GDM1 (cell line): ENCODE results near the gene PDE7B.

Source experiments
- DNase-seq: peaks from one replicate; lab custom pipeline; 2025; lab: John Stamatoyannopoulos, UW

PDE7B gene

GRCh38 chr6:135990439-135990838 is 138.9 kb downstream of the PDE7B start:
- no peak for DNase-seq

- no peak for DNase-seq
Observed at GRCh38 chr6:135990855-135991464, 139.5 kb downstream of the PDE7B start.

DNA sequence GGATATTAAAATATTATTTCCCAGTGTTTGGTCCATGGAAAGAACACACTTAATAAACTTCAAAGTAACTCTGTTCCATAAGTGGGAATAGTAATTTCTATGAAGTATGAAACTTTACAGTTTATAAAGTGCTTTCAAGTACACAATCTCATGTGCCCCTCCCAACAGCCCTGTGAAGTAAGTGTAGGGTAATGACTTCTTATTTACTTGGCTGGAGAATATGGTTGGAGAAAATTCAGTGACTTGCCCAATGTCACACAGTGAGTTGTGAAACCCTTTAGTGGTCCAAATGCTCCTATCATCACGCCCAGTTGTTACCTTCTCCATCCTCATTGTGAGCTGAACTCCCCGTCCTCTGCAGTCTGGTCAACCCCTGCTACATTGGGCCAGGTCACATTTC is 141.2 kb downstream of the PDE7B start:
- DNase-seq, result no peak

- DNase-seq, result no peak
Observed at GRCh38 chr6:135993361-135993760, 141.9 kb downstream of the PDE7B start.

DNA sequence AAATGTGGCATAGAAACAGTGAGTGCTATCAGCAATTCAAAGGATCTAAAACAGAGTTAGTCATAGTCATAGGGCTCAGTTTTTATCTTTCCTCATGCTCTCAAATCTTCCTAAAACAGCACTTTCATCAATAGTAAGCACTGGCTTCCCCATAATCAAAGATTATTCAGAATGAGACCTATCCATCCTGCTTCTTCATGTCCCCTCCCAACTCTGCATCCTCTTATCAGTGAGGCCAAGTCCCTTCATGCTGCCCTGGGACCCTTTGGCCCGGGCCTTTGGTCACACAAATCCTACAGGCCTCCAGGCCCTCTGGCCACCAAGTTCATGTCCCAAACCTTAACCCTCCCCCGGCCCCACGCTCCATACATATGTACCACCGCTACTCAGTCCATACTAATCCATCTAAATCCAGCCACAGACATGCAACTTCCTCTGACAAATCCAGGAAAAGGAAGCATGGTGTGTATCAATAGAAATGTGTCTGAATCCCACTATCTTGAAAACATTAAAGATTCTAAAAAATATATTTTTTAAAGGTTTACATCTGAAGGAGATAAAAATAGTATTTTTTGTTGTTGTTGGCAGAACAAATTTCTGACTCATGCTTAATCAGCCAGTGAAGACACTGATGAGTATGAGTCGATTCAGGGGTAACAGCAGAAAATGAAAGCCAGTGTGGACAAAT is 143.5 kb downstream of the PDE7B start:
- no peak for DNase-seq

- DNase-seq, result no peak
Observed at GRCh38 chr6:135995545-135995898, 144.0 kb downstream of the PDE7B start.

DNA sequence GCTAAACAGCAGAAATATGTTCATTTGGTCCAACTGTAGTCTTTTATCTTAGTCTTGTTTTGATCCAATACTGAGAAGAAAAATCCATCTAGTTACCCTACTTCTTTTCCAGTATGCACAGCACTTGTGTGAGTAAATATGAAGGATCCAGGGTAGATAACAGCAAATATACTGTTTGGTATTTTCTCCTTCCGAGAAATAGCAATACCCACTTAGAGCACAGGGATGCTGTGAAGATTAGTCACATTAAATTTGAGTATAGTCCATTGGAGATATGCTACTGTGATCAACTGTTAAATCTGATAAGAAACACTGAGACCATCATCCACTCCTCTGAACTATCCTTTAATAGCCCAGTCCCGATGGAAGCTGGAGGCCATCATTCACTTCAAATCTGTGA is 145.2 kb downstream of the PDE7B start:
- no peak for DNase-seq

- no peak for DNase-seq
Observed at GRCh38 chr6:135999393-135999792, 147.9 kb downstream of the PDE7B start.

DNA sequence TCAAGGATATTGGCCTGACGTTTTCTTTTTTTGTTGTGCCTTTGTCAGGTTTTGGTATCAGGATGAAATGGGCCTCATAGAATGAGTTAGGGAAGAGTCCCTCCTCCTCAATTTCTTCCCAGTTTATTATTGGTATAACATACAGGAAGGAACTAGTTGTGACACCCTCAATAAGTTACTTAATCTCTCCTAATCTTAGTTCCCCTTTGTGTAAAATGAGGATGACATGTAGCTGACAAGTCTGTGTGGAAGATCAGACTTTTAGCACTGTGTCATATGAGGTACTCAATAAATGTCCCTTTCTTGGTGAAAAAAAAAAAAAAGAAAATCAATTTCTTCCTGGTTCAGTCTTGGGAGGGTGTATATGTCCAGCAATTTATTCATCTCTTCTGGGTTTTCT is 155.8 kb downstream of the PDE7B start:
- no peak for DNase-seq

- no peak for DNase-seq
Observed at GRCh38 chr6:136011475-136011874, 160.0 kb downstream of the PDE7B start.

GRCh38 chr6:136012198-136012887 is 160.8 kb downstream of the PDE7B start:
- no peak for DNase-seq

DNA sequence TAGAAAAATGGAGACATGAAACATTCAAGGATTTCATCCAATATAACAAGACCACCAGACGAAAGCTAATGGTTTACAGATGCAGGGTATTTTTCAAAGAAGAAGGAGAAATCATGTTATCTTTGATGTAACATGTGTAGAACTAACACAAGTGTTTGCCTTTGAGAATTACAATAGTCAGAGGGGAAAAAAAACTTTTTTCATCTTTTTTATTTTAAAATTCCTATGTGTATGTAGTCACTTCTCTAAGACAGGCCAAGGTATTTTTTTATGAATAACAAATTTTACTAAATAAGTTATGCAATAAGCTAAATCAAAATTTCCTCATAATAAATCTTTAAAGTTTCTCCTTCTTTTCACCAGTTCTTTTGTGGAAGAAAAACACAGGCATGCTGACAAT is 161.4 kb downstream of the PDE7B start:
- DNase-seq, result no peak

- DNase-seq, result no peak
Observed at GRCh38 chr6:136014454-136015437, 163.2 kb downstream of the PDE7B start.

GRCh38 chr6:136015531-136015930 is 164.0 kb downstream of the PDE7B start:
- no peak for DNase-seq

- DNase-seq, result no peak
Observed at GRCh38 chr6:136016228-136017225, 165.0 kb downstream of the PDE7B start.

- DNase-seq, result no peak
Observed at GRCh38 chr6:136020691-136021090, 169.2 kb downstream of the PDE7B start.

- DNase-seq, result no peak
Observed at GRCh38 chr6:136022224-136022874, 170.8 kb downstream of the PDE7B start.

- DNase-seq, result no peak
Observed at GRCh38 chr6:136024711-136025110, 173.2 kb downstream of the PDE7B start.

GRCh38 chr6:136025736-136026135 is 174.2 kb downstream of the PDE7B start:
- DNase-seq, result no peak

DNA sequence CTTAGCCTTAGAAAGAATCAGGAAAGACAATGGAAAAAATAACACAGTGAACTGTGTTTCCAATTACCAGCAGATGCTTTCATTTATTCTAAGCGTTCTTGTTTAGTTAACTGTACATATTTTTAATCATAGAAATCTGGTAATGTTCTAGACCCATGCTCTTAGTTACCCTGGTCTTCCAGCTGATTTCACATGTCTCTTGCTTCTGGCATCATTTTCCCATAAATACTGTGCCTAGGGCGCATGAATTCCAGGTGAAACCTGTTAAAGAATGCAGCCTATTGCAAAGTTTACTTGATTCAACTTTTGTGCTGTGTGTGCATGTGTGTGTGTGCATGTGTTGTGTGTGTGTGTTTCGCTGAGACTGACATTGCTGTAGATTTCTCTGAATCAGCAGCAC is 178.6 kb downstream of the PDE7B start:
- no peak for DNase-seq

- no peak for DNase-seq
Observed at GRCh38 chr6:136031982-136032381, 180.5 kb downstream of the PDE7B start.
